HG03354 (cell line): ENCODE results near the gene SCAMP3.
"Not testable (repeated sequence)": the region's sequence is repeated elsewhere in the genome, so short reads cannot be mapped to it uniquely, and the experiment has no call there.

Experiments used
- ATAC-seq: cut with Tn5 transposase; IDR thresholded peaks from one replicate; pipeline ENCODE4 v1.9.1; 2021; ENCODE audit warnings: mild to moderate bottlenecking; ENCODE audit not compliant: unreplicated experiment, poor library complexity, severe bottlenecking

Gene SCAMP3

GRCh38 chr1:155256058-155256852 is 5.9 kb downstream of the SCAMP3 start:
- no peak for ATAC-seq

DNA sequence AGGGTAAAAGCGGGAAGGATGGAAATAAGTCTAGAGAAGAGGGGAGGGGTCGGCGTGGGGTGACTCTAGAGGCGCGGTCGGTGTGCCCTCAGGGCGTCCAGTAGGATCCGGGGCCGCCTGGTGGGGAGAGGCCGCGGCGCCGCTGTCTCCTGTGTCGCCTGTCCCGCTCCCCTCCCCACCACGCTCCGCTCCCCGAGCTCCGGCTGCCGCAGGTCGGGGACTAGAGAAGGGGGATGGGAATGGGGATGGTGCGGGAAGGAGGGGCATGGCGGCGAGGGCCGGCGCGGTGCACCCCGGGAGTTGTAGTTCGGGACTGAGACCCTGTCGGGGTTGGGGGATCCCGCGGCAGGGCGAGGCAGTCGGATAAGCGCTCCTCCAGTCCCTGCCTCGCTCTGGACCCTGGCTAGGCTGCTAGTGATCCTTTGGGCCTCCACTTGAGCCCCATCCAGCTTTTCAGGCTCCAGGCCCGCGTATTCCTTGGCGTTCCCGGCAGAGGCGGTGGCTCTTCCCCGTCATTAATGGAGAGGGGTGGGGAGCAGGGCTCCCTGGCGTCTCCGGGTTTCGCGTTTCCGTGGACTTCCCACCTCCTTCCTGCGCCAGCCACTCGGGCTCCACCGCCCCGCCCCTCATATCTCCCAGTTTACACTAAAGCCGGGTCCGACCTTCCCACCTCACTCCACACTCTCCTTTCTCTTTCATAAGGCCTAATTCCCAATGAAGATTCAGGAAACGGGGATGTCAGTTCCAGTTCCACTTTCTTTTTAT is 6.7 kb downstream of the SCAMP3 start, which contains the start of gene ENTREP3:
TSS of gene ENTREP3 (minus strand) at position 241 of the 765 bp plus-strand sequence. CDS start 606 bp downstream, outside the sequence.
- peak; percentile 68 for ATAC-seq

DNA sequence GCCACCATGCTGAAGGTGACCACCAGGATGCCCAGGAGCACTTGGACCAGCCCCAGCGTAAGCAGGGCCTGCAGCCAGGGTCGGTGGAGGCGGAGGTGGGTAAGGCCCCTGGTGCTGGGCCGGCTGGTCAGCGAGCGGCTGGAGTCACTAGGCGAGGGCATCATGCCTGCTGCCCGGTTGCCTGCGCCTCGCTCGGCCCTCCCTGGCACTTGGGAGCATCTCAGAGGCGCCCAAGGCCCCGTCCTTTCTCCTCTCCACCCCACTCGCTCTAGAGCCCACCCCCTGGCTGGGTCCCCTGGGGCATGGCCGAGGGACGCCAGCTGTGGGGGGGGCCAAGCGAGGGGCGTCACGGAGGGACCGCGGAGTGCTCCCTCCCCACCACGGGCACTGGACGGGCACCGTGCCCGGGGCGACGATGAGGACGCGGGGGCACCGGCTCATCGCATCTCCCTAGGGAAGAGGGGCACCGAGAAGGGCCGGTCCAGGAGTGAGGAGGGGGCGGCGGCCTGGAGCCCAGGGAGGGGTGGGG is 7.4 kb downstream of the SCAMP3 start:
- no peak for ATAC-seq

DNA sequence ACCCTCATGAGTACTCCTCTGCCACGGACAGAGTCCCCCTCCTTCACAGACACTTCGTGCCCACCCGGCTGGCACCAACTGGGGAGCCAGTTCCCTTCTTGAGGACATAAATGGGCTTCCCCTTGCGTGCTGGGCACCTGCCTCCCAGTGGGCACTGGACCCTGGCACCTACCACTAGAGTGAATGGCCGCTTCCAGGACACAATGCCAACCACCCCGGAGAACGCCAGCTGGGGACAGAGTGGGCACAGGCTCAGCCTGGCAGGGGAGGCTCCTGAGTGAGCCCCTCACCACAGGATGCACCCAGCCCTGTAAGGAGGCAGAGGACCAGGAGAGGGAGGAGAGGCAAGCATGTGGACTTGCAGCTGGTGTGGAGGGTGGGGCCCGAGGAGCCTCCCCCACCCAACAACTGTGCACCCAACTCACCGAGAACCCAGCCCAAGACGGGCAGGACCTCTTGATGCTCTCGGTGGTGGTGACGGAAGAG is 7.9 kb downstream of the SCAMP3 start:
- ATAC-seq, result no peak

DNA sequence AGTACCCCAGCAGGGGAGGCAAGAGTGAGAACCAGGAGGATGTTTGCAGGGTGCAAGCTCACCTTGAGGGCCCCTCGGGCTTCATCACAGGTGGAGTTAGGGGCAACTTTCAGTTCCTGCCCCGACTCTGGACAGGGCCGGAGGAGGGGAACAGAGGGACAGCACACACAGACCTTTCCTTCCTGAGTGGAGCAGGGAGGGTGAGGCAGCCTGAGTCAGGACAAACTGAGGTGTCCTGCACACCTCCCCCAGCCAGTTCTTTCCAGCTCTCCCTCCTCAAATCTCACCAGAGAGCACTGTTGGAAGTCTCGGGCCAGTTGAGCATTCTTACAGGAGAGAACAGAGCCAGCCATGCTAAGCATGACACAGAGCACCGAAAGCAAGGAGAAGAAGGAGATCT is 8.4 kb downstream of the SCAMP3 start:
- ATAC-seq, result no peak

- ATAC-seq, result no peak
Measured at GRCh38 chr1:155253208-155253607, 9.0 kb downstream of the SCAMP3 start.

DNA sequence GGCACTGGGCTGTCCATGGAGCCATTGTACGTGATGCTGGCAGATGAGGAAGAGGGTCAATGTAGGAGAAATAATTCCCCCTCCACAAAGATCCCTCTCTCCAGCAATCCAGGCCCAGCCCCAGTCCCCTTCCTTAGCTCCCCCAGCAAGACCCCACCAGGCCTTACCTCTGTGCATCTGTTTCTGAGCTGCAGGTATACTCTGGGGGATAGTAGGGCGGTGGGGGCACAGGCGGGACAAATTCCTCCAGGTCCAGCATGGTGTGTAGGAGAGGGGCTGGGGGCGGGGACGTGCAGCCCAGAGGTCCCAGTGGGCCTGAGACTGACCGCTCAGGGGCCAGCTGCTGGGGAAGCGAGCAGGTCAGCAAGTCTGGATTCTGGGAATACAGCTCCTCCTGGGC is 10.6 kb downstream of the SCAMP3 start:
- no peak for ATAC-seq

GRCh38 chr1:155250633-155251449 is 11.3 kb downstream of the SCAMP3 start:
- peak; percentile 82 for ATAC-seq

DNA sequence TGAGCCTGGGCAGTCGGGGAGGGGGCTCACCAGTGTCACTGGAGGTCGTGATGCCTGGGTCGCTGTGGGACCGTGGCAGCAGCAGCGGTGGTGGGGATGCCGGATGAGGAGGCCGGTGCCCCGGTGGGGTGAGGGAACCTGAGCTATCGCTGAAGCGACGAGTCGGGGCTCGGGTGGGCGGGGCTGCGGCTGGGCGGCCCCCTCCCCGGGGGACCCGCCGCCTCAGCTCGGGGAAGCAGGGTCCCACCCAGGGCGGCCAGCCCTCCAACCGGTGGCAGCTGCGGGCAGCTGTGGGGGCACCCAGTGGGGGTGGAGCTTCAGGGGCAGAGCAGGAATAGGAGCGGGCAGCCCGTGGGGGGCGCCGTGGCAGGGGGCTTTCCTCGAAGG is 11.9 kb downstream of the SCAMP3 start:
- ATAC-seq, result peak; percentile 17

DNA sequence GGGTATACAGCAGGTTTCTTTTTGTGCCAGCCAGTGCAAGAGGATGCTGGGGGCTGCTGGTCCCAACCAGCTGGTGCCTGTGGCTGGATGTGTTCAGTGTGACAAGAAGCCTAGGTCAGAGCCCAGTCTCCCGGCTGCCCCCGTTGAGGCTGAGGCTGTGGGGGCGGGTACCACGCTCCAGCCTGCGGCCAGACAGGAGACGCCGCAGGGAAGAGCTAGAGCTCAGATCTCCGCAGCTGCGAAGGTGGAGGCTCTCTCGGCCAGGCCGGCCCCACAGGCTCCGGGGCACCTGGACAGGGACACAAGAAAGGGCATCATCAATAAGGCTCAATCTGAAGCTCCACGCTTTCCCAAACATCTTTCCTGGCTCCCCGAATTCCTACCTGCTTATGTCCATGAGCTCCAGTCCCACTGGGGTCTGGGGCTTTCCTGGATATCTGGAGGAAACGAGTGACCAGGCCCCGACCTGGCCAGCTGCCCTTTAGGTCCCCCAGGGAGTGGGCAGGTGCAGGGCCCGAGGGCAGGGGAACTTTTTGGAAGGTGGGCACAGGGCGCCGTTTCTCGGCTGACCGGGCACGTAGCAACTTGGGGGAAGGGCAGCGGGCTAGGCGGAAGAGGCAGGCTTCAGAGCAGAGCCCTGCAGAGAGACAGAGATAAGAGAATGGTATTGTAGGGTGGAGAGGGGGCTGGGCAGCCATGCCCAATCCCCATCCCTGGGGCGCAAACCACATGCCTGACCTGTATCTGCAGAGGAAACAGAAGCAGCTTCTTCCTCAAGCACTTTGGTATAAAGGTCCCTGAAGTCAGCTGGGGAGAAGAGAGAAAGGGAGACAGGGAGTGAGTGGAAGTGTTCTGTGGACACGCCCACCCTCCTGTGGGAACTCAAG is 14.2 kb downstream of the SCAMP3 start:
- no peak for ATAC-seq

- ATAC-seq, result not testable (repeated sequence)
Measured at GRCh38 chr1:155246796-155247195, 15.4 kb downstream of the SCAMP3 start.

- ATAC-seq, result no peak
Measured at GRCh38 chr1:155245163-155245524, 17.0 kb downstream of the SCAMP3 start.

- peak; percentile 84 for ATAC-seq
Measured at GRCh38 chr1:155244368-155245162, 17.6 kb downstream of the SCAMP3 start.

DNA sequence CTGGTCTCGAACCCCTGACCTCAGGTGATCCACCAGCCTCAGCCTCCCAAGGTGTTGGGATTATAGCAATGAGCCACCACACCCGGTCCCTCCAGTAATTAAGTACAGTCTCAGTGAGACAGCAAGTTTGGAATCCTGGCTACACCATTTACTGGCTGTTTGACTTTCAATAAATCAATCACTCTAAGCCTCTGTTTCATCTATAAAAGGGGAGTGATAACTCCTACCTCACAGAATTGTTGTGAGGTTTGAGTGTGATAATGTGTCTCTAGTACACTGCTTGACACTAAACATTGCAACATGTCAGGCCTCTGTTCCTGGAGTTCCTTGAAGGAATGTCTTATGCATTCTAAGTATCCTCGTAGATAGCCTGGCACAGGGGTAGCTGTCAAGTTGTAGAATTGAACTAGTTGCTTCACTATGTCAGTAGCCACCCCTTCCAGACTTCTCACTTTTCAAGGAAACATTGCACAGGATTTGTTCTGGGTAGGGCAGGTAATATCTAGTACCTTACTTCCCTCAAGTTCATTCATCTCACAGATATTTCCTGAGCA is 19.3 kb downstream of the SCAMP3 start:
- ATAC-seq, result no peak

- no peak for ATAC-seq
Measured at GRCh38 chr1:155241841-155242264, 20.3 kb downstream of the SCAMP3 start.

DNA sequence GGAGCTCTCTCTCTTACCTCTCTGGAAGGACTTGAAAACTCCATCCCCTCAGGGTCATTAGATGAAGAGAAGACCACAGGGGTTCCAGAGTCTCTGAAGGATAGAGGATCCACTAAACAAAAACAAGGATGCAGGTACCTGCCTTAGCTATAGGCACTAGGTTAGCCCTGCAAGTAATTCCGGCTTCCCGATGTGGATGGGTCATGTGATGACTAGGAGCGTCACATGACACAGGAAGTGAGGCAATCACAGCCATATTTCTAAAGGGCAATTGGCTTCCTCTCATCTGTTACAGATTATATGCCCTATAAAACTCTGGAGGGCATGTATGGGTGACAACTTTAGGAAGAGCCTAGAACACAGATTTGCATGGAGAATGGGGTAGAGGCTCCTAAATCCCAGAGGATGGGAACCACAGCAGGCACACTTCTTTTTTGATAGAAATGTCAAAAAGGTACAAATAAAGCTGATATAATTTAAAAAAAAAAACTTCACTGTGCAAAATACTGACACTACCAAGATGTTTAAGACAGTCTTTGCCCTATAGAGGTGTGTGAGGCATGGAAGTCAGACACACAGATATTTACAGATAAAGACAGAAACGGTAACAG is 21.0 kb downstream of the SCAMP3 start:
- ATAC-seq, result no peak

DNA sequence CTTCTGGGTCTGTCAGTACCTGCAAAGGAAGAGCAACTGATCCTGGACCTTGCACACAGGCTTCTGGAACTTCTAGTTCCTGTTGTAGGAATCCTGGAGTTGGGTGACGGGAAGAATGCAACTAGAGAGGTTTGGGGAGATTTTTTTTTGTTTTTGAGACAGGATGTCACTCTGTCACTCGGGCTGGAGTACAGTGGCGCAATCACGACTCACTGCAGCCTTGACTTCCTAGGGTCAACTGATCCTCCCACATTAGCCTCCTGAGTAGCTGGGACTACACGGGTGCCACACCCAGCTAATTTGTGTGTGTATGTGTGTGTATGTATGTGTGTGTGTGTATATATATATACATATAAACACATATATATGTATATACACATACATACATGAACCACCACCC is 25.7 kb downstream of the SCAMP3 start:
- ATAC-seq, result no peak
